H9 (cell line): ENCODE data around the gene FEN1. TPM values are rescaled to one million over a fixed set of nuclear protein-coding genes. Genes with fewer than 3 reads are reported as not detected.

ENCODE experiments used
- DNase-seq: peaks from one replicate; pipeline ENCODE4 v3.0.0-alpha.2; 2017
- H2AFZ ChIP-seq: one replicate; pipeline ENCODE4 v1.6.1; 2013; ENCODE audit warnings: mild to moderate bottlenecking, low read length, control low read depth, moderate library complexity
- H2AK5ac ChIP-seq: 2 replicates; pipeline ENCODE4 v1.6.1; 2013; ENCODE audit warnings: low read length, control low read depth, mixed read lengths; ENCODE audit not compliant: insufficient read length
- H2BK120ac ChIP-seq: one replicate; pipeline ENCODE4 v1.6.1; 2013; ENCODE audit warnings: low read depth, mild to moderate bottlenecking, low read length, control low read depth, inconsistent platforms; ENCODE audit not compliant: poor library complexity, severe bottlenecking
- H2BK12ac ChIP-seq: 2 replicates; pipeline ENCODE4 v1.6.1; 2013; ENCODE audit warnings: low read length, control low read depth, mixed read lengths, low read depth; ENCODE audit not compliant: insufficient read length
- H2BK15ac ChIP-seq: 2 replicates; pipeline ENCODE4 v1.6.1; 2013; ENCODE audit warnings: low read depth, low read length, control low read depth
- H2BK20ac ChIP-seq: one replicate; pipeline ENCODE4 v1.6.1; 2013; ENCODE audit warnings: low read depth, mild to moderate bottlenecking, low read length, control low read depth, inconsistent platforms; ENCODE audit not compliant: poor library complexity, severe bottlenecking
- H2BK5ac ChIP-seq: 2 replicates; pipeline ENCODE4 v1.6.1; 2013; ENCODE audit warnings: low read length, control low read depth, mixed read lengths; ENCODE audit not compliant: insufficient read length
- H3K14ac ChIP-seq: 2 replicates; pipeline ENCODE4 v1.6.1; 2013; ENCODE audit warnings: low read length, control low read depth; ENCODE audit not compliant: insufficient read depth
- H3K18ac ChIP-seq: 2 replicates; pipeline ENCODE4 v1.6.1; 2013; ENCODE audit warnings: low read depth, mild to moderate bottlenecking, mixed read lengths, low read length, control low read depth; ENCODE audit not compliant: insufficient read length
- H3K23ac ChIP-seq: 2 replicates; pipeline ENCODE4 v1.6.1; 2013; ENCODE audit warnings: low read length, control low read depth, mixed read lengths, low read depth; ENCODE audit not compliant: insufficient read length
- H3K23me2 ChIP-seq: 2 replicates; pipeline ENCODE4 v1.6.1; 2013; ENCODE audit warnings: low read depth, mild to moderate bottlenecking, mixed read lengths, low read length, control low read depth; ENCODE audit not compliant: insufficient read length, poor library complexity, severe bottlenecking
- H3K27ac ChIP-seq: 2 replicates; pipeline ENCODE4 v1.5.1; 2013; ENCODE audit warnings: low read length, control low read depth, mixed read lengths, low read depth; ENCODE audit not compliant: insufficient read length
- H3K27me3 ChIP-seq: 2 replicates; pipeline ENCODE4 v1.6.1; 2013; ENCODE audit warnings: low read length, control low read depth, inconsistent platforms; ENCODE audit not compliant: insufficient read depth
- H3K4ac ChIP-seq: 2 replicates; pipeline ENCODE4 v1.6.1; 2013; ENCODE audit warnings: low read depth, mild to moderate bottlenecking, control low read depth, inconsistent platforms, low read length, moderate library complexity
- H3K4me1 ChIP-seq: 2 replicates; pipeline ENCODE4 v1.6.1; 2013; ENCODE audit warnings: low read length, control low read depth, inconsistent platforms; ENCODE audit not compliant: insufficient read depth
- H3K4me2 ChIP-seq: 2 replicates; pipeline ENCODE4 v1.6.1; 2013; ENCODE audit warnings: low read length, control low read depth, mixed read lengths; ENCODE audit not compliant: insufficient read length, insufficient read depth
- H3K56ac ChIP-seq: 2 replicates; pipeline ENCODE4 v1.6.1; 2013; ENCODE audit warnings: low read depth, mild to moderate bottlenecking, mixed read lengths, low read length, control low read depth; ENCODE audit not compliant: insufficient read length
- H3K79me1 ChIP-seq: 2 replicates; pipeline ENCODE4 v1.6.1; 2013; ENCODE audit warnings: low read depth, mild to moderate bottlenecking, moderate library complexity, low read length, control low read depth, inconsistent platforms; ENCODE audit not compliant: insufficient read depth, poor library complexity, severe bottlenecking
- H3K79me2 ChIP-seq: 2 replicates; pipeline ENCODE4 v1.6.1; 2013; ENCODE audit warnings: low read length, control low read depth, inconsistent platforms; ENCODE audit not compliant: insufficient read depth
- H3K9ac ChIP-seq: 2 replicates; pipeline ENCODE4 v1.6.1; 2013; ENCODE audit warnings: low read length, control low read depth, mixed read lengths; ENCODE audit not compliant: insufficient read length; ENCODE audit errors: extremely low read depth
- H3K9me3 ChIP-seq: one replicate; pipeline ENCODE4 v1.6.1; 2013; ENCODE audit warnings: low read depth, low read length, inconsistent platforms; ENCODE audit not compliant: control insufficient read depth
- H3T11ph ChIP-seq: one replicate; pipeline ENCODE4 v1.6.1; 2013; ENCODE audit warnings: mild to moderate bottlenecking, low read length, control low read depth, inconsistent platforms
- H4K20me1 ChIP-seq: one replicate; pipeline ENCODE4 v1.6.1; 2013; ENCODE audit not compliant: control insufficient read depth, insufficient read length, insufficient read depth
- H4K5ac ChIP-seq: 2 replicates; pipeline ENCODE4 v1.6.1; 2013; ENCODE audit warnings: low read depth, mild to moderate bottlenecking, mixed read lengths, low read length, control low read depth; ENCODE audit not compliant: insufficient read length
- H4K8ac ChIP-seq: replicated peaks from 2 replicates; pipeline ENCODE4 v1.6.1; 2013; ENCODE audit warnings: low read length, control low read depth, mixed read lengths, low read depth; ENCODE audit not compliant: insufficient read length
- H4K91ac ChIP-seq: 2 replicates; pipeline ENCODE4 v1.6.1; 2013; ENCODE audit warnings: low read depth, mild to moderate bottlenecking, moderate library complexity, mixed read lengths, low read length, control low read depth; ENCODE audit not compliant: insufficient read length
- H3K27ac Mint-ChIP-seq, 3 experiments: 2 replicates in 2 of 3; 3 replicates in 1 of 3; pipeline ENCODE4 v1.8.0; 2020 to 2021; ENCODE audit warnings: mixed read lengths in 3 of 3, mild to moderate bottlenecking in 1 of 3, moderate library complexity in 1 of 3
- H3K27me3 Mint-ChIP-seq: 2 replicates; pipeline ENCODE4 v1.8.0; 2021; ENCODE audit warnings: low read depth, mild to moderate bottlenecking, moderate library complexity, mixed read lengths
- H3K36me3 Mint-ChIP-seq, 3 experiments: 2 replicates in 2 of 3; 3 replicates in 1 of 3; pipeline ENCODE4 v1.8.0; 2020 to 2021; ENCODE audit warnings: low read depth in 3 of 3, mixed read lengths in 3 of 3; ENCODE audit not compliant: insufficient read depth in 1 of 3
- H3K4me1 Mint-ChIP-seq, 2 experiments: 2 replicates each; pipeline ENCODE4 v1.8.0; 2020; ENCODE audit warnings: mixed read lengths in 2 of 2
- H3K4me3 Mint-ChIP-seq, 2 experiments: 2 replicates in 1 of 2; 3 replicates in 1 of 2; pipeline ENCODE4 v1.8.0; 2020 to 2021; ENCODE audit warnings: mild to moderate bottlenecking in 2 of 2, mixed read lengths in 2 of 2, moderate library complexity in 1 of 2
- H3K9me3 Mint-ChIP-seq, 2 experiments: 2 replicates in 1 of 2; 3 replicates in 1 of 2; pipeline ENCODE4 v1.8.0; 2020; ENCODE audit warnings: mild to moderate bottlenecking in 2 of 2, mixed read lengths in 2 of 2, moderate library complexity in 1 of 2
- CTCF ChIP-seq: fragments of 200-600 bp; sonication (generic); conservative IDR thresholded peaks from 3 replicates; pipeline ENCODE4 v1.8.0; 2021; ENCODE audit warnings: antibody characterized with exemption, mild to moderate bottlenecking
- WGBS: extraction: QIAGEN DNeasy Blood & Tissue Kit; methylation state at CpG from one replicate; pipeline ENCODE4 v1.1.7; 2013; ENCODE audit warnings: missing lambda C conversion rate, low lambda C conversion rate, mixed read lengths; ENCODE audit not compliant: insufficient read length; ENCODE audit errors: extremely low coverage; 5-methylcytosine and 5-hydroxymethylcytosine counted together
- total RNA-seq: library from RNA; stranded (reverse); gene quantifications from 2 replicates; pipeline ENCODE4 v1.2.1, GENCODE V29; 2021

FEN1 gene
- total RNA-seq, 1 experiment from 2014 or later: 114 TPM

GRCh38 chr11:61793083-61793828 is 545 bp downstream of the FEN1 start:
- H2BK12ac ChIP-seq: no peak overlapping the region
- peak overlapping the region; percentile 79 for H3K14ac ChIP-seq
- H2BK5ac ChIP-seq: no peak overlapping the region
- peak overlapping the region; percentile 95 to 98 for H3K4me3 Mint-ChIP-seq
- H3K9ac ChIP-seq: peak overlapping the region; percentile 85
- H4K5ac ChIP-seq: no peak overlapping the region
- H3K79me2 ChIP-seq: peaks cover 16% of the 10 kb centered on the region; the same call in 1 of the 2 replicates
- H3K27ac ChIP-seq: no peak overlapping the region
- H3K23me2 ChIP-seq: peaks cover 3% of the 10 kb centered on the region
- H3T11ph ChIP-seq: no peak overlapping the region
- no peak overlapping the region for H2AK5ac ChIP-seq
- H3K18ac ChIP-seq: peak overlapping the region; percentile 50
- DNase-seq: no peak
- peaks cover 31 to 64% (median 56%) of the 10 kb centered on the region in 3 experiments for H3K36me3 Mint-ChIP-seq
- H3K27me3 ChIP-seq: no peaks in the 10 kb centered on the region
- H4K20me1 ChIP-seq: peaks cover 2% of the 10 kb centered on the region
- no peaks in the 10 kb centered on the region for H3K9me3 Mint-ChIP-seq
- WGBS: no CpG with 5 or more reads among the region's 29 CpGs
- no peak for TF ChIP-seq CTCF
- no peak overlapping the region for H3K23ac ChIP-seq
- H3K27ac Mint-ChIP-seq: peak overlapping the region; percentile 91 to 100 (median 100)
- H4K8ac ChIP-seq: no peak overlapping the region
- peak overlapping the region; percentile 78 for H3K4me2 ChIP-seq
- no peaks in the 10 kb centered on the region for H3K9me3 ChIP-seq
- peak overlapping the region; percentile 62 for H2BK120ac ChIP-seq
- H3K27me3 Mint-ChIP-seq: no peaks in the 10 kb centered on the region; the same call in 1 of the 2 replicates
- H3K4ac ChIP-seq: no peak overlapping the region
- no peak overlapping the region for H2BK20ac ChIP-seq
- no peak overlapping the region for H4K91ac ChIP-seq
- peaks cover 5% of the 10 kb centered on the region for H3K79me1 ChIP-seq
- H2AFZ ChIP-seq: no peak overlapping the region
- H3K4me1 Mint-ChIP-seq: peaks cover 20 to 26% of the 10 kb centered on the region in 2 experiments
- H3K56ac ChIP-seq: no peak overlapping the region
- H3K4me1 ChIP-seq: no peaks in the 10 kb centered on the region
- no peak overlapping the region for H2BK15ac ChIP-seq
